ENCODE data around the gene CHRM5. TPM values are rescaled to one million over a fixed set of nuclear protein-coding genes. Genes with fewer than 3 reads are reported as not detected.
A peak's percentile ranks its signal among the peaks of the same experiment; 100 is the strongest.
"Not testable (repeated sequence)": the region's sequence is repeated elsewhere in the genome, so short reads cannot be mapped to it uniquely, and the experiment has no call there.

The CHRM5 gene
- polyA plus RNA-seq, 6 donors from 2014 or later = 0.09 TPM; not detected in 5

DNA sequence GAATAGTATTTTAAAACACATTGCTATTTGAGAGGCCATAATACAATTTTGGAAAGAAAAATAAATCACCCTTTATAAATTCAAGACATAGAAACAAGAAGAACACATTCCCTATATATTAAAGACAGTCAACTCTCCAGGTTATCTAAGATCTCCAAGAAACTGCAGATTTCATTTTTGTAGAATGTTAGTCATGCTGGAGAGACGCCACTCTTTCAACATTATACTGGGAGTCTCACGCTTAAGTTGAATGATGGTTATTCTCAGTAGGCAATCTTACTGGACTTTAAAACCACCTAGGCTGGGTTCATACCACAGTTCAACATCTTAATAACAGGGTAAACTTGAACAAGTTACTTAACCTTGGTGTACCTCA, 3.6 kb upstream of the CHRM5 start:
- H3K4me3 Mint-ChIP-seq = no peak overlapping the region
- no peaks in the 10 kb centered on the region for H3K36me3 Mint-ChIP-seq
- ATAC-seq (ENCODE audit: low read depth in 2 of 2) (no peak), DNase-seq (no peak)
- no peak overlapping the region for H3K27ac Mint-ChIP-seq
- no peaks in the 10 kb centered on the region for H3K27me3 Mint-ChIP-seq
- no peaks in the 10 kb centered on the region for H3K9me3 Mint-ChIP-seq
- H3K4me1 Mint-ChIP-seq = peaks cover 0 to 4% (median under 1%) of the 10 kb centered on the region in 3 donors

GRCh38 chr15:33968821-33969220, 524 bp downstream of the CHRM5 start:
- no peak overlapping the region for H3K4me3 Mint-ChIP-seq
- H3K36me3 Mint-ChIP-seq = no peaks in the 10 kb centered on the region
- DNase-seq (no peak), ATAC-seq (ENCODE audit: low read depth in 2 of 2) (no peak)
- H3K9me3 Mint-ChIP-seq = no peaks in the 10 kb centered on the region
- no peaks in the 10 kb centered on the region for H3K27me3 Mint-ChIP-seq
- H3K4me1 Mint-ChIP-seq = no peaks in the 10 kb centered on the region
- H3K27ac Mint-ChIP-seq = no peak overlapping the region

GRCh38 chr15:33971811-33972210, 3.5 kb downstream of the CHRM5 start:
- no peaks in the 10 kb centered on the region for H3K9me3 Mint-ChIP-seq
- no peak overlapping the region for H3K27ac Mint-ChIP-seq
- DNase-seq (no peak), ATAC-seq (ENCODE audit: low read depth in 2 of 2) (no peak)
- H3K27me3 Mint-ChIP-seq = no peaks in the 10 kb centered on the region
- no peaks in the 10 kb centered on the region for H3K36me3 Mint-ChIP-seq
- no peaks in the 10 kb centered on the region for H3K4me1 Mint-ChIP-seq
- H3K4me3 Mint-ChIP-seq = no peak overlapping the region

DNA sequence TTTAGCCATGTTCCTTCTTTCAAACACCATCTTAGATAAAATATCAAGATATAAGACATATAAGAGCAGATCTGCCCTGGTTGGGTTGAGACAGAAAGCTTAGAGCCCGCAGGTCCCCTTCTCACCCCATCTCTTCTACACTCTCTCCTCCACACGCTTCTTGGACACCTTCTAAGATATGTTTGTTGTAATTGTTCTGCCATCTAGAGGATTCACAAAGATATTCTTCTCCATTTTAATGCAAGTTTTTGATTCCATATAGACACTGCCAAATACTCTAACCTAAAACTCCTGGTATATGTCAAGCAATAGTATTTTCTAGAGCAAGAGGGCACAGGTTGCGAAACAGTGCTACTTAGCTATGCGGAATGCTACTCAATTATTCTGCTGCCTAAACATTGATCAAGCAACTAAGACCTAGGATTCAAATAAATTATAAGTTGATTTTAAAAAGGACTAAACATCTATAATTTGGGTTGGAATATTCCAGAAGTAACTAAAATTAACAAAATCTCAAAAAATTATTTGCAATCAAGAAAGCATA, 6.8 kb downstream of the CHRM5 start:
- H3K9me3 Mint-ChIP-seq = no peaks in the 10 kb centered on the region
- peak overlapping the region in 1 of 8 donors; percentile 31 for H3K4me3 Mint-ChIP-seq
- ATAC-seq (ENCODE audit: low read depth in 2 of 2) (no peak), DNase-seq (no peak)
- H3K27ac Mint-ChIP-seq = no peak overlapping the region
- no peaks in the 10 kb centered on the region for H3K36me3 Mint-ChIP-seq
- H3K4me1 Mint-ChIP-seq = no peaks in the 10 kb centered on the region
- H3K27me3 Mint-ChIP-seq = no peaks in the 10 kb centered on the region

GRCh38 chr15:33980159-33980558, 11.9 kb downstream of the CHRM5 start:
- Mint-ChIP-seq H3K4me1 (no peaks in the 10 kb centered on the region), H3K27ac (no peak overlapping the region), H3K27me3 (no peaks in the 10 kb centered on the region), H3K4me3 (no peak overlapping the region), H3K9me3 (no peaks in the 10 kb centered on the region), H3K36me3 (peaks cover 0 to 6% of the 10 kb centered on the region in 2 donors)
- no peak for ATAC-seq (ENCODE audit: low read depth in 2 of 2)
- DNase-seq = no peak

DNA sequence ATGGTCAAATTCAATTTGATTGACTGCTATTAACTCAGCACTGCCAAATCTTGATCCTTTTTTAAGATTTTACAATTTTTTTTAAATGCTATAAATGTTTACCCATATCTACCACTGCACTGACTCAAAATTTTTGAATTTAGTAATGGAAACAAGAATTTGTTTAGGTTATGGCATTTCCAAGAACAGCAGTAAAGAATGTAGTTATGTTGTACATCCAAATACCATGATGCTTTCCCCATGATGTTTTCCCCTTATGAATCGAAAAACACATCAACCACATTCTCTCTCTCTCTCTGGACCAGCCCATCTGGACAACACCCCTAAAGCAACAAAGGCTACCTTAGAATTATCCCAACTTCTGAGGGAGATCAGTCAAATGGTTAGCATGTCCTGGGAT, 14.2 kb downstream of the CHRM5 start:
- ATAC-seq (ENCODE audit: low read depth in 2 of 2) (no peak), DNase-seq (no peak)
- H3K27me3 Mint-ChIP-seq = no peaks in the 10 kb centered on the region
- no peak overlapping the region for H3K27ac Mint-ChIP-seq
- H3K4me1 Mint-ChIP-seq = no peaks in the 10 kb centered on the region
- no peaks in the 10 kb centered on the region for H3K9me3 Mint-ChIP-seq
- no peak overlapping the region for H3K4me3 Mint-ChIP-seq
- H3K36me3 Mint-ChIP-seq = peaks cover 0 to 6% of the 10 kb centered on the region in 2 donors

DNA sequence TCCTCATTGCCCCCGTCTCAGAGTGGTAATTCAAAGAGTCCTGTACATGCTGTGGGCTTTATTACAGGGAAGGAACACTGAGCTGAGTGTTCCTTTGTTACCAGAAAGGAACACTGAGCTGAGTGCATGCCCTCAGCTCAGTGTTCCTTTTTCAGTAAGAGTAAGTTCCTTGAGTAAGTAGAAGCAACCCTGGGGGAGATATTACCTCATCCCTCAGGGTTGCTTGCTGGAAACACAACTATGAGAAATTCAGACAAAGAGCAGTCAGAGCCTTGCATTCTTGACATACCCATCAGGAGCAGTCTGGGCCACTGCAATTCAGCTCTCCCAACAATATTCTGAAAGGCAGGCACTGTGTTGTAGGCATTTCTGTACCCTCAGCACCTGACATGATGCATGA, 17.0 kb downstream of the CHRM5 start:
- H3K4me1 Mint-ChIP-seq = no peaks in the 10 kb centered on the region
- no peak overlapping the region for H3K27ac Mint-ChIP-seq
- no peaks in the 10 kb centered on the region for H3K27me3 Mint-ChIP-seq
- H3K9me3 Mint-ChIP-seq = no peaks in the 10 kb centered on the region
- H3K36me3 Mint-ChIP-seq = peaks cover 0 to 6% of the 10 kb centered on the region in 2 donors
- DNase-seq = no peak
- no peak for ATAC-seq (ENCODE audit: low read depth in 2 of 2)
- H3K4me3 Mint-ChIP-seq = no peak overlapping the region

DNA sequence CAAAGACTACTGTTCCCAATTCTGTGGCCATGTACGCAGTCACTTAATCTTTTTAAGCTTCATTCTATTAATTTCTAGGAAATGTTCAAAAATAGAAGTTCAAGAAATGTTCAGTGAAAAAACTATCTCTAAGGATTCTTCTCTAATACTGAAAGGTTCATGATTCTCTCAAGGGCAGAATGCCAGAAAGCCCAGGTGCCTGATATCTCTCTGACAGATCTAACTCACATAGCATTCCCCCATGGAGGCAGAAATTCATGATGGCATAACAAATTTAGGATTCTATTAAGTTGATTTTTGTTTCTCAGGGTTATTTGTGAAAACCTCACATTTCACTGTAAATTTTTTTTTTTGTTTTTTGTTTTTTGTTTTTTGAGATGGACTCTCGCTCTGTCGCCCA, 17.5 kb downstream of the CHRM5 start:
- ATAC-seq (ENCODE audit: low read depth in 2 of 2) (no peak), DNase-seq (no peak)
- Mint-ChIP-seq H3K27ac (no peak overlapping the region), H3K9me3 (no peaks in the 10 kb centered on the region), H3K4me3 (peak overlapping the region in 1 of 8 donors; percentile 9), H3K4me1 (no peaks in the 10 kb centered on the region), H3K27me3 (no peaks in the 10 kb centered on the region), H3K36me3 (peaks cover 0 to 6% of the 10 kb centered on the region in 2 donors)

DNA sequence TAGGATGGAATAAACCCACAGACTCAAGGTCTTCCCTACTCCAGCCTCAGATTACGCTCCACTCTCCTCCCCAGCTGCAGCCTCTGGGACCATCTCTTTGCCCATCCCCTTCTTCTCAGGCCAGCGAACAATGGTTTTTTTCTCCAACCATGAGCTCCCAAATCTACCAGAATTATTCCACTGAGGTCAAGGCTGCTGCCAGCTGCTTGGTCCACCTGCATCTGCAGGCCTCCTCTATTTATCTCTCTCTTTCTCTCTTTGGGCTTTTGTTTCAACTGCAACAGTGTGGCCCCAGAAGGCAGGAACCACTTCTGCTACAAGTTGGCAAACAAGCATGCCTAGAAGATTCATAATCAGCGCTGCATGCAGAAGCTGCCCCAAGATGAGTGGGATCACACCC, 19.1 kb downstream of the CHRM5 start:
- H3K4me3 Mint-ChIP-seq = no peak overlapping the region
- no peaks in the 10 kb centered on the region for H3K9me3 Mint-ChIP-seq
- no peaks in the 10 kb centered on the region for H3K27me3 Mint-ChIP-seq
- no peak for ATAC-seq (ENCODE audit: low read depth in 2 of 2)
- H3K36me3 Mint-ChIP-seq = peaks cover 0 to 6% of the 10 kb centered on the region in 2 donors
- DNase-seq = no peak
- H3K27ac Mint-ChIP-seq = no peak overlapping the region
- peaks cover 0 to 5% (median 0%) of the 10 kb centered on the region in 3 donors for H3K4me1 Mint-ChIP-seq

DNA sequence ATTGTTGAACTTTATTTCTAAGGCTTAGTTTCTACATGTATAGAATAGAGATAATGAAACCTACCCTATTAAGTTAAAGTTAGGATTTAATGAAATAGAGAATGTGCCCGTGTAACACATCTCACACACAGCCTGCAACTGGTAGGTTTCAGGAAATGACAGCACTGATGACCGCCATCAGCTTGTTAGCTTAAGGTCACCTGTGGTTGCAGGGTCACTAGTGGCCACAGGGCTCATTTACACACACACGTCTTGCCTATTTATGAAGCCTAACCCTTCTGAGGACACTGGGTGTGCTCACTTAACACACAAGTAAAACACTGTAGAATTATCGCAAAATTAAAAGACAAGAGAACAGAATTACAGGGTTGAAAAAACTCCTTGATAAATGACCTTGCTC, 20.1 kb downstream of the CHRM5 start:
- no peak for DNase-seq
- Mint-ChIP-seq H3K4me1 (peaks cover 0 to 5% (median 0%) of the 10 kb centered on the region in 3 donors), H3K4me3 (no peak overlapping the region), H3K9me3 (no peaks in the 10 kb centered on the region), H3K27me3 (no peaks in the 10 kb centered on the region), H3K36me3 (peaks cover 0 to 6% of the 10 kb centered on the region in 2 donors), H3K27ac (no peak overlapping the region)
- ATAC-seq (ENCODE audit: low read depth in 2 of 2) = no peak

- no peak for ATAC-seq (ENCODE audit: low read depth in 2 of 2)
- Mint-ChIP-seq H3K27me3 (no peaks in the 10 kb centered on the region), H3K27ac (no peak overlapping the region), H3K9me3 (no peaks in the 10 kb centered on the region), H3K36me3 (no peaks in the 10 kb centered on the region), H3K4me3 (peak overlapping the region in 1 of 8 donors; percentile 43), H3K4me1 (peaks cover 0 to 5% (median 0%) of the 10 kb centered on the region in 3 donors)
- no peak for DNase-seq
These were observed 25.8 kb downstream of the CHRM5 start for GRCh38 chr15:33994005-33994615.

DNA sequence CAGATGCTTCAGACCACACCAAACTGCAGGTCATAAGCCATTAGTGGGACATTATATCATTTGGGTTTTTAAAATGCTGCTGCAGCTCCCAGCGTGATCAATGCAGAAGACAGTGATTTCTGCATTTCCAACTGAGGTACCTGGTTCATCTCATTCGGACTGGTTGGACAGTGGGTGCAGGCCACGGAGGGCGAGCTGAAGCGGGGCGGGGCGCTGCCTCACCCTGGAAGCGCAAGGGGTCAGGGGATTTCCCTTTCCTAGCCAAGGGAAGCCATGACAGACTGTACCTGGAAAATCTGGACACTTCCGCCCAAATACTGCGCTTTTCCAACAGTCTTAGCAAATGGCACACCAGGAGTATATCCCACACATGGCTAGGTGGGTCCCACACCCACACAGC, 27.4 kb downstream of the CHRM5 start:
- H3K4me1 Mint-ChIP-seq; H3K27ac Mint-ChIP-seq; ATAC-seq (ENCODE audit: low read depth in 2 of 2); H3K4me3 Mint-ChIP-seq; DNase-seq; H3K9me3 Mint-ChIP-seq; H3K36me3 Mint-ChIP-seq; H3K27me3 Mint-ChIP-seq: not testable (repeated sequence)

GRCh38 chr15:34001536-34001935, 33.2 kb downstream of the CHRM5 start:
- H3K4me1 Mint-ChIP-seq = no peaks in the 10 kb centered on the region
- no peak overlapping the region for H3K27ac Mint-ChIP-seq
- H3K9me3 Mint-ChIP-seq = no peaks in the 10 kb centered on the region
- ATAC-seq (ENCODE audit: low read depth in 2 of 2) (no peak), DNase-seq (no peak)
- H3K4me3 Mint-ChIP-seq = no peak overlapping the region
- peaks cover 0 to 11% of the 10 kb centered on the region in 2 donors for H3K36me3 Mint-ChIP-seq
- no peaks in the 10 kb centered on the region for H3K27me3 Mint-ChIP-seq

DNA sequence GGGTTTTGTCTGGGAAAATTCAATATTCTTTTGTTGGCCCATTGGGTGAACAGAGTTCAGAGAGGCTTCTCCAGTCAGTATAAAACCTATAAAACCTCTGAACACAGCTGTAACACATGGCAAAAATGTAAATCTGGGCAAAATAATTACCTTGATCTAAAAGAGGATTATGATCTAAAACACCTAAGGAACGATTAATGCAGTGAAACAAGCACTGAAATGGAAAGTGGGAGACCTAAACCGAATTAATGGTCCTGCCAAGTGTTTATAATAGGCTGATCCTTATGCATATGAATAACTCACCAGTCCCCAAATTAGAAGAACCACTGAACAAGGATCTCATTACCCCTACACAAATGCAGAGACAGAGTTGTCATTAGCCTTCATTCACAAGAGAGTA, 38.1 kb downstream of the CHRM5 start:
- Mint-ChIP-seq H3K27ac (no peak overlapping the region), H3K4me1 (no peaks in the 10 kb centered on the region), H3K36me3 (peaks cover 0 to 10% of the 10 kb centered on the region in 2 donors), H3K27me3 (no peaks in the 10 kb centered on the region), H3K4me3 (no peak overlapping the region), H3K9me3 (no peaks in the 10 kb centered on the region)
- no peak for ATAC-seq (ENCODE audit: low read depth in 2 of 2)
- no peak for DNase-seq

- no peak for DNase-seq
- peaks cover 0 to 3% (median 0%) of the 10 kb centered on the region in 3 donors for H3K4me1 Mint-ChIP-seq
- H3K27ac Mint-ChIP-seq = no peak overlapping the region
- H3K4me3 Mint-ChIP-seq = no peak overlapping the region
- H3K9me3 Mint-ChIP-seq = no peaks in the 10 kb centered on the region
- H3K27me3 Mint-ChIP-seq = no peaks in the 10 kb centered on the region
- ATAC-seq (ENCODE audit: low read depth in 2 of 2) = no peak
- H3K36me3 Mint-ChIP-seq = peaks cover 0 to 4% of the 10 kb centered on the region in 2 donors
These were observed 41.4 kb downstream of the CHRM5 start for GRCh38 chr15:34009656-34010055.
